Vagina (tissue), 2 donors: ENCODE data around the gene SLC4A11.

Experiments
- POLR2A ChIP-seq, 2 donors: fragments of 450-650 bp; IDR thresholded peaks; one replicate each; pipeline ENCODE4 v1.6.1; 2017; ENCODE audit warnings: antibody characterized with exemption in 2 of 2, mild to moderate bottlenecking in 2 of 2, moderate library complexity in 2 of 2
- POLR2AphosphoS5 ChIP-seq, 2 donors: sonication (generic); formaldehyde crosslinking; IDR thresholded peaks; one replicate each; pipeline ENCODE4 v1.9.0; 2017; ENCODE audit warnings: antibody characterized with exemption in 2 of 2, mild to moderate bottlenecking in 2 of 2, low read depth in 1 of 2; ENCODE audit not compliant: insufficient read depth in 1 of 2

DNA sequence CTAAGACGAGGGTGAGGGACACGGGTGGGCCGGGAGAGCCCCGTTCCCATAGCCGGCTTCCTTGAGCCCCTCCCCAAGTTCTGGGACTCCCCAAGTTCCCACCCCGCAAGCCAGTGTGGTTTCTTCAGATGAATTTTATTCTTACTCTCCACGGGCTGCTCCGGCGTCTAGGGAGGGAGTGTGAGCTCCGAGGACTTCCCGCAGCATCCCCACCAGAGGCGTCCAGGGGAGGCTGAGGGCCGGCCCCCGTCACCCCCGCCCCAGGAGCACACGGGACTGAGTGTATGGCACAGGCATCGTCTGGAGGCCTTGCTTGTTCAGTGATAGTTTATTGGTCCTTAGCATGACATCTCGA, 10.0 kb upstream of the SLC4A11 start:
- TF ChIP-seq POLR2A (IDR thresholded peaks at IDR 0.05) (no peak), POLR2AphosphoS5 (IDR thresholded peaks at IDR 0.05; ENCODE audit: insufficient read depth in 1 of 2, low read depth in 1 of 2) (no peak)
